GM13977 (cell line): ENCODE measurements around the gene BLOC1S6.

Experiments used
- DNase-seq: peaks from one replicate; pipeline ENCODE4 v3.0.0; 2012; ENCODE audit warnings: low spot score
- CTCF ChIP-seq: IDR thresholded peaks from 2 replicates; pipeline ENCODE4 v1.5.1; 2012; ENCODE audit warnings: mild to moderate bottlenecking, control low read depth; ENCODE audit not compliant: insufficient read depth; ENCODE audit errors: extremely low read depth, missing control alignments
- in situ Hi-C: fragments of 300-500 bp; cut with MboI; formaldehyde crosslinking; loops from one replicate; pipeline ENCODE4 v1.12.0; 2022; ENCODE audit warnings: low sequenced_read_pairs, low pct_unique_long_range_greater_than_20kb, mixed read lengths, inconsistent platforms; ENCODE audit not compliant: unreplicated experiment

Gene BLOC1S6

GRCh38 chr15:45618813-45619212 lies 31.6 kb downstream of the BLOC1S6 start:
- DNase-seq: no peak
- TF ChIP-seq CTCF: no peak
- in situ Hi-C loops: loop anchor here (10.0 kb wide), 1 partner anchor 164 kb away; no protein-coding TSS in a partner anchor

GRCh38 chr15:45628136-45628535 lies 41.0 kb downstream of the BLOC1S6 start:
- no peak for TF ChIP-seq CTCF
- in situ Hi-C loops: no loop called here
- no peak for DNase-seq

- TF ChIP-seq CTCF: no peak
- in situ Hi-C loops: no loop called here
- DNase-seq: no peak
Measured at GRCh38 chr15:45630917-45631691, 43.9 kb downstream of the BLOC1S6 start.

GRCh38 chr15:45631776-45632175 lies 44.6 kb downstream of the BLOC1S6 start:
- in situ Hi-C loops: no loop called here
- TF ChIP-seq CTCF: no peak
- no peak for DNase-seq

GRCh38 chr15:45634432-45635190 lies 47.4 kb downstream of the BLOC1S6 start, which contains the start of gene SQOR:
TSS of gene SQOR (plus strand) at chr15:45635029. CDS start at chr15:45658924, 23,895 bp downstream.
- no peak for TF ChIP-seq CTCF
- DNase-seq: peak; percentile 78
- in situ Hi-C loops: no loop called here

- in situ Hi-C loops: no loop called here
- TF ChIP-seq CTCF: peak; percentile 66
- DNase-seq: peak; percentile 57
Measured at GRCh38 chr15:45635191-45635638, 48.0 kb downstream of the BLOC1S6 start.
